ENCODE data around the gene DDX17. TPM values are rescaled to one million over a fixed set of nuclear protein-coding genes. Genes with fewer than 3 reads are reported as not detected.

DDX17 gene
- total RNA-seq, 1 experiment from 2014 or later, result 529 TPM

DNA sequence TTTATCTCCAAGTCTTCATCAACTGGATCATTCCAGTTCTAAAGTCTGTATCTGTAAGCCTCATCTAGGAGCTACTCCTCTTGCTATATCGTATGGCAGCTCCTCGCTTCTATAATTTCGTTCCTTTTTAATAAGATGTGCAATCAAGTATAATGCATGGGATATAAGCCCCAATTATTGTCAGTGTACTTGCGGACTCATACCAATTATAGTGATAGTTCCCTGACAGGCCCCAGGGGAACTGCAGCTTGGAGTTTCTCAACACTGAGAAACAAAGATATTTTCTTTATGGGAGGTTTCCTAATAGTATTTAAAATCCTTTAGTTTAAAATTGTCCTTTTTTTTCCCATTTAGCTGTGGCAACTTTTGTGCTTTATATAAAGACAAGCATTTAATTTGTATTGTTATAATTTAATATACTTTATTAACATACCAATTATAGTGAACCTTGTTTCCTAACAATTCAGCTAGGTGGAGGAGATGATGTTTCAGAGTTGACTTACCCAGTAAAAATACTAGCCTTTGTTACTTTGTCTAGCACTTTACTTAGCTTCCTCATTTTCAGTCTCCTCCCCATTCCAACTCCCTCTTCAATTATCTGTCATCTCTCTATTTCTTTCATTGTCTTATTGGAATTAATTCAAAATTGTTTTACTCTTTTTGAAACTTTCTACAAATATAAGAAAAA, 25.3 kb upstream of the DDX17 start:
- Histone ChIP-seq H3K79me1 (ENCODE audit: insufficient read depth, low read depth, low read length, poor library complexity, severe bottlenecking) (no peaks in the 10 kb centered on the region), H4K8ac (replicated peaks; ENCODE audit: insufficient read length, low read depth, low read length) (no peak overlapping the region), H3T11ph (ENCODE audit: low read length) (no peak overlapping the region), H3K79me2 (ENCODE audit: insufficient read depth, low read length) (no peaks in the 10 kb centered on the region), H3K4ac (ENCODE audit: low read depth, low read length) (no peak overlapping the region), H4K5ac (ENCODE audit: insufficient read length, low read depth, low read length) (no peak overlapping the region), H3K4me1 (ENCODE audit: insufficient read depth, low read length) (no peaks in the 10 kb centered on the region), H3K23me2 (ENCODE audit: insufficient read length, low read depth, low read length, poor library complexity, severe bottlenecking) (no peaks in the 10 kb centered on the region), H2BK20ac (ENCODE audit: low read depth, low read length, poor library complexity, severe bottlenecking) (no peak overlapping the region), H3K56ac (ENCODE audit: insufficient read length, low read depth, low read length) (no peak overlapping the region), H2BK5ac (ENCODE audit: insufficient read length, low read length) (no peak overlapping the region), H2AFZ (ENCODE audit: low read length) (no peak overlapping the region), H2BK120ac (ENCODE audit: low read depth, low read length, poor library complexity, severe bottlenecking) (no peak overlapping the region), H3K9me3 (ENCODE audit: control insufficient read depth, low read depth, low read length) (no peaks in the 10 kb centered on the region), H2BK12ac (ENCODE audit: insufficient read length, low read depth, low read length) (no peak overlapping the region), H3K14ac (ENCODE audit: insufficient read depth, low read length) (no peak overlapping the region), H4K91ac (ENCODE audit: insufficient read length, low read depth, low read length) (no peak overlapping the region), H2AK5ac (ENCODE audit: insufficient read length, low read length) (no peak overlapping the region), H3K18ac (ENCODE audit: insufficient read length, low read depth, low read length) (no peak overlapping the region), H3K4me2 (ENCODE audit: insufficient read depth, insufficient read length, low read length) (no peak overlapping the region), H3K23ac (ENCODE audit: insufficient read length, low read depth, low read length) (no peak overlapping the region), H4K20me1 (ENCODE audit: control insufficient read depth, insufficient read depth, insufficient read length) (no peaks in the 10 kb centered on the region), H2BK15ac (ENCODE audit: low read depth, low read length) (no peak overlapping the region), H3K27ac (ENCODE audit: insufficient read length, low read depth, low read length) (no peak overlapping the region), H3K9ac (ENCODE audit: extremely low read depth, insufficient read length, low read length) (no peak overlapping the region), H3K27me3 (ENCODE audit: insufficient read depth, low read length) (no peaks in the 10 kb centered on the region)
- Mint-ChIP-seq H3K4me1 (no peaks in the 10 kb centered on the region), H3K9me3 (no peaks in the 10 kb centered on the region), H3K27ac (peak overlapping the region in 1 of 3 experiments; percentile 9; a peak in 1 of 7 replicates), H3K27me3 (ENCODE audit: low read depth) (no peaks in the 10 kb centered on the region), H3K4me3 (no peak overlapping the region), H3K36me3 (ENCODE audit: insufficient read depth in 1 of 3, low read depth in 3 of 3) (no peaks in the 10 kb centered on the region)
- DNase-seq, result no peak
- TF ChIP-seq, protein P1, sequence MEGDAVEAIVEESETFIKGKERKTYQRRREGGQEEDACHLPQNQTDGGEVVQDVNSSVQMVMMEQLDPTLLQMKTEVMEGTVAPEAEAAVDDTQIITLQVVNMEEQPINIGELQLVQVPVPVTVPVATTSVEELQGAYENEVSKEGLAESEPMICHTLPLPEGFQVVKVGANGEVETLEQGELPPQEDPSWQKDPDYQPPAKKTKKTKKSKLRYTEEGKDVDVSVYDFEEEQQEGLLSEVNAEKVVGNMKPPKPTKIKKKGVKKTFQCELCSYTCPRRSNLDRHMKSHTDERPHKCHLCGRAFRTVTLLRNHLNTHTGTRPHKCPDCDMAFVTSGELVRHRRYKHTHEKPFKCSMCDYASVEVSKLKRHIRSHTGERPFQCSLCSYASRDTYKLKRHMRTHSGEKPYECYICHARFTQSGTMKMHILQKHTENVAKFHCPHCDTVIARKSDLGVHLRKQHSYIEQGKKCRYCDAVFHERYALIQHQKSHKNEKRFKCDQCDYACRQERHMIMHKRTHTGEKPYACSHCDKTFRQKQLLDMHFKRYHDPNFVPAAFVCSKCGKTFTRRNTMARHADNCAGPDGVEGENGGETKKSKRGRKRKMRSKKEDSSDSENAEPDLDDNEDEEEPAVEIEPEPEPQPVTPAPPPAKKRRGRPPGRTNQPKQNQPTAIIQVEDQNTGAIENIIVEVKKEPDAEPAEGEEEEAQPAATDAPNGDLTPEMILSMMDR (conservative IDR thresholded peaks at IDR 0.05), result no peak
- no CpG with 5 or more reads among the region's 4 CpGs for WGBS (ENCODE audit: extremely low coverage, insufficient read length, low lambda C conversion rate)
